Measurements from ENCODE around the gene TNFRSF18.
"Not testable (repeated sequence)": the region's sequence is repeated elsewhere in the genome, so short reads cannot be mapped to it uniquely, and the experiment has no call there.

The TNFRSF18 gene

GRCh38 chr1:1179983-1180861, 26.2 kb downstream of the TNFRSF18 start:
- H3K4me3 ChIP-seq: peak overlapping the region; percentile 36
- H3K9ac ChIP-seq: no peak overlapping the region
- H3K36me3 ChIP-seq: no peaks in the 10 kb centered on the region
- no peaks in the 10 kb centered on the region for H3K9me3 ChIP-seq
- H3K27me3 ChIP-seq: 0 out of 2 replicates have a peak, but pooled peaks cover 10% of the 10 kb centered on the region
- H4K20me1 ChIP-seq: peaks cover 6% of the 10 kb centered on the region; the same call in 1 of the 2 replicates
- peak overlapping the region; percentile 97 for H3K4me2 ChIP-seq
- TF ChIP-seq Cebpa-rat (IDR thresholded peaks at IDR 0.05): no peak
- H3K27ac ChIP-seq: peak overlapping the region; percentile 69
- peaks cover 93% of the 10 kb centered on the region for H3K4me1 ChIP-seq

- Histone ChIP-seq H3K4me1 (peaks cover 96% of the 10 kb centered on the region), H3K27me3 (0 out of 2 replicates have a peak, but pooled peaks cover 10% of the 10 kb centered on the region), H3K36me3 (no peaks in the 10 kb centered on the region), H3K4me2 (peak overlapping the region; percentile 97), H3K9me3 (no peaks in the 10 kb centered on the region), H3K27ac (peak overlapping the region; percentile 69), H3K9ac (peak overlapping the region; percentile 60), H4K20me1 (peaks cover 6% of the 10 kb centered on the region; the same call in 1 of the 2 replicates), H3K4me3 (peak overlapping the region; percentile 36)
- no peak for TF ChIP-seq Cebpa-rat (IDR thresholded peaks at IDR 0.05)
These were observed 26.9 kb downstream of the TNFRSF18 start for GRCh38 chr1:1179346-1179982.

- H3K4me1 ChIP-seq: peaks cover 97% of the 10 kb centered on the region
- peak overlapping the region; percentile 69 for H3K27ac ChIP-seq
- no peak for TF ChIP-seq Cebpa-rat (IDR thresholded peaks at IDR 0.05)
- peaks cover 6% of the 10 kb centered on the region; the same call in 1 of the 2 replicates for H4K20me1 ChIP-seq
- H3K36me3 ChIP-seq: no peaks in the 10 kb centered on the region
- 0 out of 2 replicates have a peak, but pooled peaks cover 10% of the 10 kb centered on the region for H3K27me3 ChIP-seq
- peak overlapping the region; percentile 60 for H3K9ac ChIP-seq
- no peaks in the 10 kb centered on the region for H3K9me3 ChIP-seq
- H3K4me3 ChIP-seq: peak overlapping the region; percentile 36
- H3K4me2 ChIP-seq: peak overlapping the region; percentile 97
These were observed 27.5 kb downstream of the TNFRSF18 start for GRCh38 chr1:1178794-1179331.

- Histone ChIP-seq H3K4me2 (peak overlapping the region; percentile 97), H3K9me3 (no peaks in the 10 kb centered on the region), H3K4me1 (peaks cover 97% of the 10 kb centered on the region), H3K9ac (no peak overlapping the region), H4K20me1 (peaks cover 6% of the 10 kb centered on the region; the same call in 1 of the 2 replicates), H3K36me3 (no peaks in the 10 kb centered on the region), H3K27me3 (peaks cover 8% of the 10 kb centered on the region; the same call in 1 of the 2 replicates), H3K27ac (0 out of 2 replicates have a peak overlapping the region, but pooled peaks have one; percentile 18), H3K4me3 (no peak overlapping the region)
- no peak for TF ChIP-seq Cebpa-rat (IDR thresholded peaks at IDR 0.05)
These were observed 28.8 kb downstream of the TNFRSF18 start for GRCh38 chr1:1177452-1178206.

GRCh38 chr1:1176931-1177330, 29.5 kb downstream of the TNFRSF18 start:
- Histone ChIP-seq H3K4me1 (peaks cover 97% of the 10 kb centered on the region), H3K36me3 (no peaks in the 10 kb centered on the region), H3K27ac (no peak overlapping the region), H3K9ac (no peak overlapping the region), H3K4me2 (peak overlapping the region; percentile 97), H3K27me3 (peaks cover 8% of the 10 kb centered on the region; the same call in 1 of the 2 replicates), H4K20me1 (peaks cover 6% of the 10 kb centered on the region; the same call in 1 of the 2 replicates), H3K4me3 (no peak overlapping the region), H3K9me3 (no peaks in the 10 kb centered on the region)
- no peak for TF ChIP-seq Cebpa-rat (IDR thresholded peaks at IDR 0.05)

GRCh38 chr1:1176063-1176761, 30.2 kb downstream of the TNFRSF18 start:
- Histone ChIP-seq H3K4me1 (peaks cover 97% of the 10 kb centered on the region), H4K20me1 (peaks cover 11% of the 10 kb centered on the region), H3K4me2 (peak overlapping the region; percentile 97)
- H3K36me3 ChIP-seq, H3K27ac ChIP-seq, H3K4me3 ChIP-seq, H3K27me3 ChIP-seq, H3K9ac ChIP-seq, H3K9me3 ChIP-seq: not testable (repeated sequence)

GRCh38 chr1:1175221-1176062, 30.9 kb downstream of the TNFRSF18 start:
- no peak overlapping the region for H3K4me3 ChIP-seq
- no peak overlapping the region for H3K9ac ChIP-seq
- peaks cover 8% of the 10 kb centered on the region; the same call in 1 of the 2 replicates for H3K27me3 ChIP-seq
- H3K27ac ChIP-seq: no peak overlapping the region
- H4K20me1 ChIP-seq: peaks cover 19% of the 10 kb centered on the region
- H3K4me1 ChIP-seq: peaks cover 100% of the 10 kb centered on the region
- peak overlapping the region; percentile 97 for H3K4me2 ChIP-seq
- no peaks in the 10 kb centered on the region for H3K9me3 ChIP-seq
- H3K36me3 ChIP-seq: no peaks in the 10 kb centered on the region
- no peak for TF ChIP-seq Cebpa-rat (IDR thresholded peaks at IDR 0.05)

- TF ChIP-seq Cebpa-rat (IDR thresholded peaks at IDR 0.05): no peak
- peak within 1 kb of the TSS; percentile 35 for H3K27ac ChIP-seq
- H3K27me3 ChIP-seq: peaks cover 16% of the 10 kb centered on the region
- H3K4me3 ChIP-seq: no peak within 1 kb of the TSS
- no peaks in the 10 kb centered on the region for H3K9me3 ChIP-seq
- peaks cover 16% of the 10 kb centered on the region for H4K20me1 ChIP-seq
- H3K36me3 ChIP-seq: no peaks in the 10 kb centered on the region
- no peak within 1 kb of the TSS; the same call in 1 of the 2 replicates for H3K9ac ChIP-seq
- peak within 1 kb of the TSS; percentile 97 for H3K4me2 ChIP-seq
- peaks cover 100% of the 10 kb centered on the region for H3K4me1 ChIP-seq
These were observed 32.5 kb downstream of the TNFRSF18 start, which contains the start of gene TTLL10 for GRCh38 chr1:1173793-1174415. TTLL10 (plus strand) TSS chr1:1173880; CDS start chr1:1179216, 5,336 bp downstream.
